ENCODE data around the gene RCSD1. TPM values are rescaled to one million over a fixed set of nuclear protein-coding genes. Genes with fewer than 3 reads are reported as not detected.

Gene RCSD1
- total and polyA plus RNA-seq, 2 of the 13 experiments (the other 11 are each of a cell fraction or from before 2014, with no cell fraction given): not detected

DNA sequence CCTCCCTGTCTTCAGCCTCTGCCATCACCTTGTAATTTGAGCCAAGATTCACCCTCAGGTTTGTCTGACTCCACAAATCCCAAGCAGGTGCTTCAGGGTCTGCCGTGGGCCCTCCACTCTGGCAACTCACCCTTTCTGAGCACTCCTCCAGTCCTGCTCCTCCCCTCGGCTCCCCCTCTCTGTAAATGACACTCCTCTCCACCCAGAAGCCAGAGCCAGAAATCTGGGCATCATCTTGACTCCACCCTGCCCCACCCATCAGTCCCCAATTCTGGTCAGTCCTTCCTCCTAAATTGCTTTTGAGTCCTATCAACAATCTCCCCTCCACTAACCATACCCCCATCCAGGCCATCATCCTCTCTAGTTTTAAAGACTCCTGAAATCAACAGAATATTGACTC lies 40.5 kb downstream of the RCSD1 start:
- H3K9ac ChIP-seq (ENCODE audit: insufficient read depth, low read depth, low read length): no peak overlapping the region
- H3K79me2 ChIP-seq (ENCODE audit: insufficient read depth, low read length): no peaks in the 10 kb centered on the region
- TF ChIP-seq TBL1XR1 (IDR thresholded peaks at IDR 0.05; ENCODE audit: borderline replicate concordance, low read length, partially characterized antibody): no peak
- no peak for TF ChIP-seq FOSL2 (CRISPR knock-in tag; IDR thresholded peaks at IDR 0.05)
- TF ChIP-seq ATRX (CRISPR knock-in tag; IDR thresholded peaks at IDR 0.05; ENCODE audit: borderline replicate concordance): no peak
- TF ChIP-seq ZNF430 (CRISPR knock-in tag; IDR thresholded peaks at IDR 0.05): no peak
- no peak for TF ChIP-seq NPAS2 (CRISPR knock-in tag; IDR thresholded peaks at IDR 0.05; ENCODE audit: borderline replicate concordance)
- no peak for TF ChIP-seq NFIB (CRISPR knock-in tag; IDR thresholded peaks at IDR 0.05; ENCODE audit: borderline replicate concordance)
- TF ChIP-seq, protein P1, sequence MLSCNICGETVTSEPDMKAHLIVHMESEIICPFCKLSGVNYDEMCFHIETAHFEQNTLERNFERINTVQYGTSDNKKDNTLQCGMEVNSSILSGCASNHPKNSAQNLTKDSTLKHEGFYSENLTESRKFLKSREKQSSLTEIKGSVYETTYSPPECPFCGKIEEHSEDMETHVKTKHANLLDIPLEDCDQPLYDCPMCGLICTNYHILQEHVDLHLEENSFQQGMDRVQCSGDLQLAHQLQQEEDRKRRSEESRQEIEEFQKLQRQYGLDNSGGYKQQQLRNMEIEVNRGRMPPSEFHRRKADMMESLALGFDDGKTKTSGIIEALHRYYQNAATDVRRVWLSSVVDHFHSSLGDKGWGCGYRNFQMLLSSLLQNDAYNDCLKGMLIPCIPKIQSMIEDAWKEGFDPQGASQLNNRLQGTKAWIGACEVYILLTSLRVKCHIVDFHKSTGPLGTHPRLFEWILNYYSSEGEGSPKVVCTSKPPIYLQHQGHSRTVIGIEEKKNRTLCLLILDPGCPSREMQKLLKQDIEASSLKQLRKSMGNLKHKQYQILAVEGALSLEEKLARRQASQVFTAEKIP (CRISPR knock-in tag; IDR thresholded peaks at IDR 0.05; ENCODE audit: borderline replicate concordance): no peak
- TF ChIP-seq ZNF7 (CRISPR knock-in tag; IDR thresholded peaks at IDR 0.05): no peak
- TF ChIP-seq TCF7L2 (IDR thresholded peaks at IDR 0.05; ENCODE audit: low read depth, low read length): no peak
- TF ChIP-seq, protein P2, sequence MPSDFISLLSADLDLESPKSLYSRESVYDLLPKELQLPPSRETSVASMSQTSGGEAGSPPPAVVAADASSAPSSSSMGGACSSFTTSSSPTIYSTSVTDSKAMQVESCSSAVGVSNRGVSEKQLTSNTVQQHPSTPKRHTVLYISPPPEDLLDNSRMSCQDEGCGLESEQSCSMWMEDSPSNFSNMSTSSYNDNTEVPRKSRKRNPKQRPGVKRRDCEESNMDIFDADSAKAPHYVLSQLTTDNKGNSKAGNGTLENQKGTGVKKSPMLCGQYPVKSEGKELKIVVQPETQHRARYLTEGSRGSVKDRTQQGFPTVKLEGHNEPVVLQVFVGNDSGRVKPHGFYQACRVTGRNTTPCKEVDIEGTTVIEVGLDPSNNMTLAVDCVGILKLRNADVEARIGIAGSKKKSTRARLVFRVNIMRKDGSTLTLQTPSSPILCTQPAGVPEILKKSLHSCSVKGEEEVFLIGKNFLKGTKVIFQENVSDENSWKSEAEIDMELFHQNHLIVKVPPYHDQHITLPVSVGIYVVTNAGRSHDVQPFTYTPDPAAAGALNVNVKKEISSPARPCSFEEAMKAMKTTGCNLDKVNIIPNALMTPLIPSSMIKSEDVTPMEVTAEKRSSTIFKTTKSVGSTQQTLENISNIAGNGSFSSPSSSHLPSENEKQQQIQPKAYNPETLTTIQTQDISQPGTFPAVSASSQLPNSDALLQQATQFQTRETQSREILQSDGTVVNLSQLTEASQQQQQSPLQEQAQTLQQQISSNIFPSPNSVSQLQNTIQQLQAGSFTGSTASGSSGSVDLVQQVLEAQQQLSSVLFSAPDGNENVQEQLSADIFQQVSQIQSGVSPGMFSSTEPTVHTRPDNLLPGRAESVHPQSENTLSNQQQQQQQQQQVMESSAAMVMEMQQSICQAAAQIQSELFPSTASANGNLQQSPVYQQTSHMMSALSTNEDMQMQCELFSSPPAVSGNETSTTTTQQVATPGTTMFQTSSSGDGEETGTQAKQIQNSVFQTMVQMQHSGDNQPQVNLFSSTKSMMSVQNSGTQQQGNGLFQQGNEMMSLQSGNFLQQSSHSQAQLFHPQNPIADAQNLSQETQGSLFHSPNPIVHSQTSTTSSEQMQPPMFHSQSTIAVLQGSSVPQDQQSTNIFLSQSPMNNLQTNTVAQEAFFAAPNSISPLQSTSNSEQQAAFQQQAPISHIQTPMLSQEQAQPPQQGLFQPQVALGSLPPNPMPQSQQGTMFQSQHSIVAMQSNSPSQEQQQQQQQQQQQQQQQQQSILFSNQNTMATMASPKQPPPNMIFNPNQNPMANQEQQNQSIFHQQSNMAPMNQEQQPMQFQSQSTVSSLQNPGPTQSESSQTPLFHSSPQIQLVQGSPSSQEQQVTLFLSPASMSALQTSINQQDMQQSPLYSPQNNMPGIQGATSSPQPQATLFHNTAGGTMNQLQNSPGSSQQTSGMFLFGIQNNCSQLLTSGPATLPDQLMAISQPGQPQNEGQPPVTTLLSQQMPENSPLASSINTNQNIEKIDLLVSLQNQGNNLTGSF (CRISPR knock-in tag; IDR thresholded peaks at IDR 0.05): no peak
- TF ChIP-seq ZNF138 (CRISPR knock-in tag; IDR thresholded peaks at IDR 0.05; ENCODE audit: low read depth): no peak
- TF ChIP-seq ZNF562 (CRISPR knock-in tag; IDR thresholded peaks at IDR 0.05; ENCODE audit: borderline replicate concordance): no peak
- no peak overlapping the region for H3K27ac ChIP-seq (ENCODE audit: extremely low read length, insufficient read depth, low read length)
- H3K4me2 ChIP-seq (ENCODE audit: low read depth, low read length): no peak overlapping the region
- H3K4me1 ChIP-seq (ENCODE audit: insufficient read depth, low read length): no peaks in the 10 kb centered on the region
- in situ Hi-C loops (cut with HindIII; ENCODE audit: extremely low pct_ligation_motif_present, low pct_unique_long_range_greater_than_20kb): no loop called here
- intact Hi-C loops (cut with micrococcal nuclease; ENCODE audit: unreplicated experiment): no loop called here
- no peak overlapping the region for H2AFZ ChIP-seq (ENCODE audit: low read length)
- no peak for FAIRE-seq
- H3K4me3 ChIP-seq (replicated peaks in 1 of 3; ENCODE audit: insufficient read depth in 1 of 3, low read depth in 2 of 3, low read length in 3 of 3): no peak overlapping the region
- H3K9me3 ChIP-seq (ENCODE audit: low read length): no peaks in the 10 kb centered on the region
- ATAC-seq: no peak
- POLR2A ChIA-PET: no interaction called here
- no peaks in the 10 kb centered on the region for H4K20me1 ChIP-seq (ENCODE audit: insufficient read depth, low read length)
- H3K36me3 ChIP-seq (replicated peaks in 1 of 2; ENCODE audit: control insufficient read depth in 1 of 2, insufficient read depth in 2 of 2, low read length in 2 of 2): no peaks in the 10 kb centered on the region
- CTCF ChIA-PET (ENCODE audit: low intra/inter-chr PET ratio, low total read pairs): no interaction called here
- 0 out of 5 replicates have a peak, but pooled peaks cover 0 to 3% of the 10 kb centered on the region in 2 experiments for H3K27me3 ChIP-seq (ENCODE audit: control insufficient read depth in 1 of 2, insufficient read depth in 2 of 2, low read length in 2 of 2)
- DNase-seq (ENCODE audit: low spot score): no peak
- no TSS peak for BruUV-seq (replicated peaks)
- WGBS (ENCODE audit: low lambda C conversion rate): 25% methylated on average over 2 of the region's 2 CpGs
